Duodenal mucosa (tissue), 2 donors: ENCODE measurements around the gene LRTM1.

ENCODE experiments used
- H3K27ac ChIP-seq: one replicate; pipeline ENCODE4 v1.7.0; 2013; ENCODE audit warnings: low read depth, low read length
- H3K27me3 ChIP-seq, 2 donors: one replicate each; pipeline ENCODE4 v1.7.0; 2013; ENCODE audit warnings: low read length in 2 of 2, control low read depth in 1 of 2; ENCODE audit not compliant: insufficient read depth in 2 of 2, control insufficient read depth in 1 of 2
- H3K36me3 ChIP-seq, 2 donors: one replicate each; pipeline ENCODE4 v1.7.0; 2013; ENCODE audit warnings: low read length in 2 of 2, control low read depth in 1 of 2; ENCODE audit not compliant: insufficient read depth in 2 of 2, control insufficient read depth in 1 of 2
- H3K4me1 ChIP-seq, 2 donors: one replicate each; pipeline ENCODE4 v1.7.0; 2013; ENCODE audit warnings: low read length in 2 of 2, control low read depth in 1 of 2; ENCODE audit not compliant: insufficient read depth in 2 of 2, control insufficient read depth in 1 of 2
- H3K4me3 ChIP-seq, 2 donors: one replicate each; pipeline ENCODE4 v1.7.0; 2013; ENCODE audit warnings: low read length in 2 of 2, low read depth in 1 of 2
- H3K9ac ChIP-seq, 2 donors: one replicate each; pipeline ENCODE4 v1.7.0; 2013; ENCODE audit warnings: low read length in 2 of 2, low read depth in 1 of 2
- H3K9me3 ChIP-seq, 2 donors: one replicate each; pipeline ENCODE4 v1.7.0; 2013; ENCODE audit warnings: low read length in 2 of 2, control low read depth in 1 of 2; ENCODE audit not compliant: control insufficient read depth in 1 of 2

Gene LRTM1

GRCh38 chr3:54878145-54878544 lies 49.7 kb downstream of the LRTM1 start:
- Histone ChIP-seq H3K9me3 (no peaks in the 10 kb centered on the region), H3K9ac (no peak overlapping the region), H3K27ac (no peak overlapping the region), H3K36me3 (no peaks in the 10 kb centered on the region), H3K4me1 (no peaks in the 10 kb centered on the region), H3K27me3 (peaks cover 0 to 4% of the 10 kb centered on the region in 2 donors), H3K4me3 (no peak overlapping the region)

GRCh38 chr3:54877730-54878129 lies 50.1 kb downstream of the LRTM1 start:
- H3K4me3 ChIP-seq: no peak overlapping the region

GRCh38 chr3:54876694-54877093 lies 51.2 kb downstream of the LRTM1 start:
- H3K4me1 ChIP-seq: no peaks in the 10 kb centered on the region
- H3K27ac ChIP-seq: no peak overlapping the region
- peaks cover 0 to 4% of the 10 kb centered on the region in 2 donors for H3K27me3 ChIP-seq
- H3K9me3 ChIP-seq: no peaks in the 10 kb centered on the region
- H3K9ac ChIP-seq: no peak overlapping the region
- H3K4me3 ChIP-seq: no peak overlapping the region
- no peaks in the 10 kb centered on the region for H3K36me3 ChIP-seq

More at GRCh38 chr3:54877730-54878129, 50.1 kb downstream of the LRTM1 start:
- Histone ChIP-seq H3K9me3 (no peaks in the 10 kb centered on the region), H3K27ac (no peak overlapping the region), H3K27me3 (peaks cover 0 to 4% of the 10 kb centered on the region in 2 donors), H3K4me1 (no peaks in the 10 kb centered on the region), H3K9ac (no peak overlapping the region), H3K36me3 (no peaks in the 10 kb centered on the region)

- H3K36me3 ChIP-seq: no peaks in the 10 kb centered on the region
- H3K9me3 ChIP-seq: no peaks in the 10 kb centered on the region
- H3K27ac ChIP-seq: no peak overlapping the region
- H3K4me3 ChIP-seq: no peak overlapping the region
- H3K27me3 ChIP-seq: peaks cover 0 to 4% of the 10 kb centered on the region in 2 donors
- no peaks in the 10 kb centered on the region for H3K4me1 ChIP-seq
- H3K9ac ChIP-seq: no peak overlapping the region
Observed at GRCh38 chr3:54875596-54876268, 52.1 kb downstream of the LRTM1 start.

- Histone ChIP-seq H3K27me3 (peaks cover 0 to 4% of the 10 kb centered on the region in 2 donors), H3K36me3 (no peaks in the 10 kb centered on the region), H3K4me3 (no peak overlapping the region), H3K4me1 (no peaks in the 10 kb centered on the region), H3K27ac (no peak overlapping the region), H3K9ac (no peak overlapping the region), H3K9me3 (no peaks in the 10 kb centered on the region)
Observed at GRCh38 chr3:54874816-54875556, 52.9 kb downstream of the LRTM1 start.

- Histone ChIP-seq H3K4me3 (no peak overlapping the region), H3K27ac (no peak overlapping the region), H3K27me3 (no peaks in the 10 kb centered on the region), H3K4me1 (no peaks in the 10 kb centered on the region), H3K9me3 (no peaks in the 10 kb centered on the region), H3K9ac (no peak overlapping the region), H3K36me3 (no peaks in the 10 kb centered on the region)
Observed at GRCh38 chr3:54873059-54874010, 54.5 kb downstream of the LRTM1 start.

GRCh38 chr3:54871867-54872266 lies 56.0 kb downstream of the LRTM1 start:
- H3K27ac ChIP-seq: no peak overlapping the region
- no peak overlapping the region for H3K9ac ChIP-seq
- no peaks in the 10 kb centered on the region for H3K27me3 ChIP-seq
- no peaks in the 10 kb centered on the region for H3K4me1 ChIP-seq
- no peaks in the 10 kb centered on the region for H3K9me3 ChIP-seq
- H3K4me3 ChIP-seq: no peak overlapping the region
- no peaks in the 10 kb centered on the region for H3K36me3 ChIP-seq

- Histone ChIP-seq H3K4me1 (no peaks in the 10 kb centered on the region), H3K9ac (no peak overlapping the region), H3K36me3 (no peaks in the 10 kb centered on the region), H3K4me3 (no peak overlapping the region), H3K27ac (no peak overlapping the region), H3K27me3 (no peaks in the 10 kb centered on the region), H3K9me3 (no peaks in the 10 kb centered on the region)
Observed at GRCh38 chr3:54870423-54870822, 57.4 kb downstream of the LRTM1 start.
